ENCODE results near the gene SCARB1.

Gene SCARB1

GRCh38 chr12:124730455-124730932 is 133.2 kb downstream of the SCARB1 start:
- DNase-seq (ENCODE audit: low read depth), result no peak

- DNase-seq (ENCODE audit: low read depth), result no peak
Observed at GRCh38 chr12:124727922-124728321, 135.7 kb downstream of the SCARB1 start.

- DNase-seq (ENCODE audit: low read depth), result no peak
Observed at GRCh38 chr12:124727264-124727800, 136.3 kb downstream of the SCARB1 start.

All from stimulated activated CD8-positive, alpha-beta memory T cell treated with anti-CD3 and anti-CD28 coated beads, Interleukin-15, amount 100 ng/mL, for 1 hour (primary cell).